Non-pigmented ciliary epithelial cell (primary cell): Measurements from ENCODE around the gene PLCH1.

ENCODE experiments used
- DNase-seq: peaks from one replicate; pipeline ENCODE4 v3.0.0-alpha.2; 2010; ENCODE audit warnings: low read depth

Gene PLCH1

DNA sequence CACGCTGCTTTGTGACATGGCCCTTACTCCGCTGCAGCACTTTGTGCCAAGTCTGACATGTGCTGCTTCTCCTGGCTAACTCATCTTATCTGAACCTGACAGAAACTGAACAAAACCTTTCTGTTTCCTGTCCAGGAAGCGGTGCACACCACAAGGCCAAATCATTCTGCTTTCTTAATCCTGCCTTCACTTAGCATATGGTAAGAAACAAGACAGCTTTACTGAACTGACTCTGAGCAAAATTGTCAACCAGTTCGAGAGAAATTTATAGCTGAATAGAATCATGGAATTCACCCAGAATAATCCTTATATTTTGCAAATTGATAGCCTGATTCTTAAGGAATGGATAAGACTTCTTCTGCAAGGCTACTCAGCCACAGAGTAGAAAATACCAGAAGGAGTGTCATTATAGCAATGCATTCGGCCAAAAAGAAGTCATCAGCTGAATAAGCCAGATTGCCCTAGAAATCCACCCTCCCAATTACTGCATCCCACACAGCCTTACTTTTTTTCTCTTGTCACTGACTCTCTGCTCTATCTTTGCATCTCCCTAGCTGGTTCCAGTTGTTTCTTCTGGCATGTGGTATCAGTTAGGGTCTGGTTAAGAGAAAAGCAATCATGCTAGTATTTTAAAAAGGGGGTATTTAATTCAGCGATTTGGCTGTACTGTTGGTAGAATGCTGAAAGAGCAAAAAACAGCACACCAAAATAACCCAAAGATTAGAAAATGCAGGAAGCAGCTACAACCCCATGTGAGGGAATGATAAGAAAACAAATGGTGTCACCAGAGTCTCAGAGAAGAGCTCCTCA, 409.8 kb downstream of the PLCH1 start:
- DNase-seq: no peak

DNA sequence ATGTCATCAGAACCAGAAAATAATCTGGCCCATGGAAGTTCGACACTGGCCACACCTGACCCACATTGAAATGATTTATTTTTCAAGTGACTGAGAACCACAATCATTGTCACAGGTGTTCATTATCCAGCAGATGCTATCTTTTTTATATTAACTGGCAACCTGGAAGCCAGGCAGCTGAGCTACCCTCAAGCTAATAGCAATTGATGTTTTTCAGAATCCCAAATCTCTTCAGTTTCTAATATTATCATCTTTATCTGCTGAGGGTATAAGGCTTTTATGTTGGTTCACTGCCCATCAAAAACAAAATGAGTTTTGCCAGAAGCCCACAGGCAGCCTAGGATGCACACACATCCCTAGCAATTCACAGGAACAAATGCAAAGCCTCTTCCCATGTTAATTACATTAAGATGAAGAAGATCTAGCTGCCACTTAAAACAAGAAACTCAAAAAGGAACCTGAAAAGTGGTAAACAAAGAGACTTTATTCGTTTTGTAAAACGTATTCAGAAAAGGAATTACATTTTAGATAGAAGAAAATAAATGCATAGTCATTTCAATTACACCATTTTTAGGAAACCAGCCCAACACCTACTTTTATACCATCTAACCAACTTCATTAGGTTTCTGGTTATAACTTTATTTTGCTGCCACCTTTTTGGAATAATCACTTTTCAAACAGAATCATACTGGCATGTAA, 410.5 kb downstream of the PLCH1 start:
- DNase-seq: no peak

DNA sequence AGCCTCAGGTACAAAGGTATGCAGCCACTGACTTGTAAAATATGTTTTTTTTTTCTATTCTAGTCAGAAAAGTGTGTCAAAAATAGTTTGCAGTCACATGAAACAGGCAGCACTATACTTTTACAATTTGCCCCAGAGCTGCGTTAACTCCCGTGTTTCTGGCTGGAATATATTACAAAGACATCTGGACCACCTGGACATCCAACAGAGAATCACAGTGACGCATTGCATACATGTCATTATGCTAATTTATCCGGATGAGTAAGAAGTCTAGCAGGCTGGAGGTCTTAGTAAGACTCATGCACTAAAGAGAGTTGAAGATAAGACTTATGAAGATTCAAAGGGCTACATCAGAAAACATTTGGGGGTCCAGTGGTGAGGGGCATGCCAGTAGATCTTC, 412.2 kb downstream of the PLCH1 start:
- DNase-seq: no peak

DNA sequence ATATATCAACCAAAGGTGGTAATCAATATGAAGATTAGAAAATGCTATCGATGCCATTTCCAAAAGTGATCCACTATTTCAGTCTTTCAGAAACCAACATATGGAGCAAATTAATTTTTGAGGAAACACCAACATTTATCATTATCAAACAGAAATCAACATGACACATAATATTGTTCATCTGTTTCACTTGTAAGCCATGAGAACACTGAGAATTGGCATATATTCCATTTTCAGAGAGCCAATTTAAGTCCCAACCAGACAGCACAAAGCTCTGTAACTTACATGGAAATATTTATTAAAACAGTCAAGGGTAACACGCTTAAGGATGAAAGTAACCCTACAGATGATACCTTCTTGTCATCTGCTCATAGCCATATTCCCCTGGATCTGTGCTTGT, 413.8 kb downstream of the PLCH1 start:
- DNase-seq: no peak

DNA sequence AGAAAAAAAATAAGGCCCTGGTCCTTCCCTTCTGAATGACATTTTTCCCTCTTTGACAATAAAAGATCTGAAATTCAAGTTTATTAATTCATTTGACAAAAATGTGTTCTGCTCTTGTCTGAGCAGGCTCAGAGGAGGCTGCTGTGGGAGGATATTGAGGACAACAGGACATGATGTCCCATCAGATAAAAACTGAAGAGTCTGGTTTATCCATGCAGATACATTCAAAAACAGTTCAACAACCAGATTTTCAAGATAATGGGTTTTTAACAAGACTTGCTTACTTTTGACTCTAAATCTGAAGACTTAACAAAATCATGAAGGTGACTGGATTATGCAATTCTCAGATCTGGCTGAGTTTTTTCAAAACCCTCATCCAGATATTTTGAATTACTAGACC, 414.5 kb downstream of the PLCH1 start:
- DNase-seq: no peak

DNA sequence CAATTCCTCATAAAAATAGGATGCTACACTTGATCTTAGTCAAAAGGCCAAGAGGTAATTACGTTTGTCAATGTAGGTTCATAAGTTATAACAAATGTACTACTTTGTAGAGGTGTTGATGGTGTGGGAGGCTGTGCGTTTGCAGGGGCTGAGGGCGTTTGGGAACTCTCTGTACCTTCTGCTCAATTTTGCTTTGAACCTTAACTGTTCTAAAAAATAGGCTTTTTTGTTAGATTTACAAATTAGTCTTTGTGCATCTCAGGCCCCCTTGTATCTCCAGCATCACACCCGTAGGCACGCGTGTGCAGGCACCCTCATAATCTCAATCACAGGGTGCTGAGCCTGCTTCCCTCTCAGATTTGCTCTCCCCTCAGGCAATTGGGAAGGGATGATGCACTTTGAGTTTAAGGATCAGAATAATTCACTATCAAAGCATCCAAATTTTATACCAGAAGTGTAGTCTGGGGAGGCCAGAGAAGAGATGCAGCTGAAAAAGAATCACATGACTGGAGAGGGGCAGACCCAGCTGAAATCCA, 415.3 kb downstream of the PLCH1 start:
- DNase-seq: no peak

DNA sequence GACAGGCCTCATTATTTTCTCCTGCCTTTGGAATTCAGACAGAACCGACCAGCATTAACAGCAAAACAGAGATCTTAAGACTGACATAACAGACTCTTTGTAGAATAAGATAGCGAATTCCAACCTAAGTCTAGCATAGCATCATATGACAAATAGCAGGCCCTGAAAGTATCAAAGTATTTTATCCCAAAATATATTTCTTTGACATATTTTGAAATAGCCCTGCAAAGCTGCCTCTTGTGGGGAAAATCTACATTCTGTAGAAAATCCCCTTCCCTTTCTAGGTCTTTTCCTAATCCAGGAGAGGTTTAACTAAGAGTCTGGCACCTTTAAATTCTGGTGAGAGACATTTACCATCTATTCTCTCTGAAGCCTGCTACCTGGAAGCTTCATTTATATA, 417.0 kb downstream of the PLCH1 start:
- no peak for DNase-seq

DNA sequence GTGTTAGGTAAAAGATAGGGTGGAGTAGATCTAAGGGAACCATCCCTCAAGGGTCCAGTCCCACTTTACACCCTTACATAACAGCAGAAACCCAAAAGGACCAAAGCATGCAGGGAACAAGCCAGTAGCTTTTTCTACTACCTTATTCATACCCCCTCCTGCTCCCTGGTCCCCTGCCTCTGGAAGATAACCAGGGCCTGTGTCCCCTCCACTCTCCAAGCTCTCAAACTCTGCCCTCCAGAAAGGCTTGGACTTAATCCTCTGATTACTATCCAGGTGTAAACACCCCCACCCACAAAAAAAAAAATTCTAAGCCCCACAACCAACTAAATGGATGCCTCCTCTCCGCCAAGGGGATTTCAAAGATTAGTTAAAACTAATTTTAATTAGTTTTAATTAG, 417.4 kb downstream of the PLCH1 start:
- DNase-seq: no peak

DNA sequence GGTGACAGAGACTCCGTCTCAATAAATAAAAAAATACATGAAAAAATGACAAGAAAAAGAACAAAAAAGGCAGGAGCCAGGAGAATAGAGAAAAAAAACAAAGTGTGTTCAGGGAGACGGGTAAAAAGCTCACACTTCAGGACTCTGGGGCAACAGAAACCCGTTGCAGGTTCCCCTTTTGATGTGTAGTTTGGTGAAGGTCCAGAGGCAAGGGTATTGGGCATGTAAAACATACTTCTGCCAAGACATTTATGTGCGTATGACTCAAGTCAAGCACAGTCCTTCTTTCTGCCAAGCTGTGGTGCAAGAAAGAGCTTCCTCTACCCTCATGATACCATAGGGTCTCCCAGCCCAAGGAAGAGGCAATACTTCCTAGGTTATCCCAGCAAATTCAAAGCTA, 418.0 kb downstream of the PLCH1 start:
- no peak for DNase-seq

DNA sequence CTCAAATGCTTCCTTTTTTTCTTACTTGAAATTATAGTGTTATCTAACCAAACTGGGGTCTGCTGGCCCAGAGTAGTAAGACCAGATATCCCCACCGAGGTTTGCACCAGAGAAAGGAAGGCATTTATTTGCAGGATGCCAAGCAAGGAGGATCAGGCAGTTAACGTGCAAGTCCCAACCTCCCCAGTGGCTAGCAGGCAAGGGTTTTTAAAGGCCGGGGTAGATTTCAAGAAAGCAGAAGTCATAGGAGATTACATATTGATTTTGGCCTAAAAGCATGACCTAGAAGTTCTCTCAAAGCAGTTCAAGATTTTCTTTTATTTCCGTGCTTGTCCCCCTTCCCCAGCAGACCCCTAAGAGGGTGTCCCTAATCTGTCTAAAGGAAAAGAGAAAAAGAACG, 418.6 kb downstream of the PLCH1 start:
- DNase-seq: no peak
